Left lobe of liver (tissue), 2 donors: ENCODE data around the gene SNX14. TPM values are rescaled to one million over a fixed set of nuclear protein-coding genes. Genes with fewer than 3 reads are reported as not detected.

Experiments used
- ATAC-seq: fragments of 200-7000 bp; cut with Tn5 transposase; one replicate; pipeline ENCODE4 v1.9.1; 2020; ENCODE audit warnings: mild to moderate bottlenecking, moderate library complexity
- DNase-seq: peaks from one replicate; pipeline ENCODE4 v3.0.0-alpha.2; 2020; ENCODE audit warnings: low spot score
- total RNA-seq: library from RNA; stranded (reverse); gene quantifications from one replicate; pipeline ENCODE4 v1.2.1, GENCODE V29; 2021
- donor health status: DM: no; HTN: no; CAD: no; lungs with moderate emphysema.
- donor health status: DM: no; HTN: yes; CAD: no.

The SNX14 gene
- total RNA-seq, 1 donor from 2014 or later = 37.5 TPM

- DNase-seq = no peak
- ATAC-seq = peak; percentile 38
Observed at GRCh38 chr6:85468326-85468725, 125.3 kb downstream of the SNX14 start.

- no peak for DNase-seq
- no peak for ATAC-seq
Observed at GRCh38 chr6:85465762-85466161, 127.9 kb downstream of the SNX14 start.

GRCh38 chr6:85464722-85465150 lies 128.9 kb downstream of the SNX14 start:
- DNase-seq (no peak), ATAC-seq (no peak)

GRCh38 chr6:85464260-85464644 lies 129.4 kb downstream of the SNX14 start:
- no peak for DNase-seq
- ATAC-seq = peak; percentile 14

GRCh38 chr6:85463621-85464259 lies 129.9 kb downstream of the SNX14 start:
- DNase-seq = no peak
- peak; percentile 21 for ATAC-seq

GRCh38 chr6:85462673-85463072 lies 131.0 kb downstream of the SNX14 start:
- ATAC-seq (no peak), DNase-seq (no peak)

GRCh38 chr6:85461798-85462170 lies 131.9 kb downstream of the SNX14 start:
- DNase-seq (no peak), ATAC-seq (no peak)

- ATAC-seq (peak; percentile 51), DNase-seq (no peak)
Observed at GRCh38 chr6:85460921-85461797, 132.5 kb downstream of the SNX14 start.

GRCh38 chr6:85460154-85460920 lies 133.3 kb downstream of the SNX14 start:
- DNase-seq = no peak
- ATAC-seq = peak; percentile 62

- ATAC-seq (no peak), DNase-seq (no peak)
Observed at GRCh38 chr6:85459224-85459901, 134.3 kb downstream of the SNX14 start.

GRCh38 chr6:85458782-85459181 lies 134.9 kb downstream of the SNX14 start:
- DNase-seq (peak; percentile 57), ATAC-seq (peak; percentile 71)

- ATAC-seq (no peak), DNase-seq (no peak)
Observed at GRCh38 chr6:85458184-85458583, 135.5 kb downstream of the SNX14 start.

- no peak for ATAC-seq
Observed at GRCh38 chr6:85456782-85457181, 136.9 kb downstream of the SNX14 start.

More at GRCh38 chr6:85456782-85457181, 136.9 kb downstream of the SNX14 start:
- no peak for DNase-seq

Other genes starting within 250 kb of the SNX14 start
- 29.9 TPM for gene NT5E, start 143.8 kb downstream of the SNX14 start, total RNA-seq
- gene SYNCRIP, start 49.0 kb upstream of the SNX14 start, total RNA-seq = 31.0 TPM